Progenitor cell of endocrine pancreas (in vitro differentiated cells): ENCODE data around the gene TRIM7. TPM values are rescaled to one million over a fixed set of nuclear protein-coding genes. Genes with fewer than 3 reads are reported as not detected.
"Not testable (repeated sequence)": the region's sequence is repeated elsewhere in the genome, so short reads cannot be mapped to it uniquely, and the experiment has no call there.

ENCODE experiments used
- DNase-seq: peaks from one replicate; pipeline ENCODE4 v3.0.0; 2021; ENCODE audit warnings: low spot score; ENCODE audit not compliant: unreplicated experiment
- H3K27ac Mint-ChIP-seq: 2 replicates; pipeline ENCODE4 v1.8.0; 2021; ENCODE audit warnings: mild to moderate bottlenecking, moderate library complexity, mixed read lengths
- H3K27me3 Mint-ChIP-seq: 2 replicates; pipeline ENCODE4 v1.8.0; 2021; ENCODE audit warnings: mixed read lengths
- H3K36me3 Mint-ChIP-seq: 2 replicates; pipeline ENCODE4 v1.8.0; 2022; ENCODE audit warnings: mixed read lengths; ENCODE audit not compliant: insufficient read depth
- H3K4me1 Mint-ChIP-seq: 2 replicates; pipeline ENCODE4 v1.8.0; 2021; ENCODE audit warnings: low read depth, mixed read lengths
- H3K4me3 Mint-ChIP-seq: 2 replicates; pipeline ENCODE4 v1.8.0; 2021; ENCODE audit warnings: low read depth, mild to moderate bottlenecking, moderate library complexity, mixed read lengths
- H3K9me3 Mint-ChIP-seq: 2 replicates; pipeline ENCODE4 v1.8.0; 2021; ENCODE audit warnings: low read depth, mixed read lengths
- CTCF ChIP-seq: fragments of 200-600 bp; sonication (generic); IDR thresholded peaks from one replicate; pipeline ENCODE4 v1.5.0; 2021; ENCODE audit warnings: antibody characterized with exemption, mild to moderate bottlenecking; ENCODE audit not compliant: unreplicated experiment
- total RNA-seq: library from RNA; stranded (reverse); gene quantifications from 2 replicates; pipeline ENCODE4 v1.2.1, GENCODE V29; 2021

The TRIM7 gene
- total RNA-seq, 1 donor from 2014 or later = not detected

GRCh38 chr5:181182651-181183050 lies 22.3 kb downstream of the TRIM7 start:
- Mint-ChIP-seq H3K9me3 (peaks cover 4% of the 10 kb centered on the region), H3K36me3 (no peaks in the 10 kb centered on the region), H3K27ac (peak overlapping the region; percentile 40), H3K4me3 (no peak overlapping the region), H3K4me1 (peaks cover 12% of the 10 kb centered on the region), H3K27me3 (peaks cover 13% of the 10 kb centered on the region)
- TF ChIP-seq CTCF = no peak
- no peak for DNase-seq

- peak; percentile 71 for TF ChIP-seq CTCF
- peaks cover 4% of the 10 kb centered on the region for H3K9me3 Mint-ChIP-seq
- DNase-seq = peak; percentile 35
These were observed 23.1 kb downstream of the TRIM7 start for GRCh38 chr5:181181650-181182565.

GRCh38 chr5:181177559-181177958 lies 27.4 kb downstream of the TRIM7 start:
- H3K27me3 Mint-ChIP-seq = peaks cover 48% of the 10 kb centered on the region
- peaks cover 14% of the 10 kb centered on the region for H3K4me1 Mint-ChIP-seq

More at GRCh38 chr5:181181650-181182565, 23.1 kb downstream of the TRIM7 start:
- H3K36me3 Mint-ChIP-seq = no peaks in the 10 kb centered on the region
- H3K27me3 Mint-ChIP-seq = peaks cover 18% of the 10 kb centered on the region
- H3K4me3 Mint-ChIP-seq = no peak overlapping the region
- peaks cover 12% of the 10 kb centered on the region for H3K4me1 Mint-ChIP-seq
- no peak overlapping the region for H3K27ac Mint-ChIP-seq

GRCh38 chr5:181176254-181176952 lies 28.6 kb downstream of the TRIM7 start:
- H3K27ac Mint-ChIP-seq = no peak overlapping the region
- TF ChIP-seq CTCF = no peak
- DNase-seq = no peak
- H3K27me3 Mint-ChIP-seq = peaks cover 53% of the 10 kb centered on the region
- no peak overlapping the region for H3K4me3 Mint-ChIP-seq
- H3K36me3 Mint-ChIP-seq = no peaks in the 10 kb centered on the region
- H3K4me1 Mint-ChIP-seq = peaks cover 14% of the 10 kb centered on the region
- H3K9me3 Mint-ChIP-seq = no peaks in the 10 kb centered on the region

More at GRCh38 chr5:181177559-181177958, 27.4 kb downstream of the TRIM7 start:
- not testable (repeated sequence) for H3K27ac Mint-ChIP-seq, DNase-seq, H3K36me3 Mint-ChIP-seq, H3K4me3 Mint-ChIP-seq, H3K9me3 Mint-ChIP-seq

- no peaks in the 10 kb centered on the region for H3K36me3 Mint-ChIP-seq
- peak overlapping the region; percentile 7 for H3K4me3 Mint-ChIP-seq
- peak overlapping the region; percentile 47 for H3K27ac Mint-ChIP-seq
- no peaks in the 10 kb centered on the region for H3K9me3 Mint-ChIP-seq
- DNase-seq = no peak
- peaks cover 78% of the 10 kb centered on the region for H3K27me3 Mint-ChIP-seq
- H3K4me1 Mint-ChIP-seq = peaks cover 14% of the 10 kb centered on the region
- TF ChIP-seq CTCF = peak; percentile 6
These were observed 31.3 kb downstream of the TRIM7 start for GRCh38 chr5:181173420-181174342.
